ENCODE data around the gene COQ8A. TPM values are rescaled to one million over a fixed set of nuclear protein-coding genes. Genes with fewer than 3 reads are reported as not detected.
A peak's percentile ranks its signal among the peaks of the same experiment; 100 is the strongest.
"Not testable (repeated sequence)": the region's sequence is repeated elsewhere in the genome, so short reads cannot be mapped to it uniquely, and the experiment has no call there.

Gene COQ8A
- total RNA-seq, 2 experiments from 2014 or later = 19.8 to 22.2 TPM

GRCh38 chr1:226903819-226904716, 36.0 kb upstream of the COQ8A start:
- H3K27ac Mint-ChIP-seq = no peak overlapping the region
- POLR2A ChIA-PET = no interaction called here
- no peak overlapping the region for H3K4me3 Mint-ChIP-seq

GRCh38 chr1:226904772-226905171, 35.3 kb upstream of the COQ8A start:
- H3K27me3 Mint-ChIP-seq = no peaks in the 10 kb centered on the region
- DNase-seq = no peak
- POLR2A ChIA-PET = no interaction called here
- CTCF ChIA-PET = no interaction called here
- H3K4me3 Mint-ChIP-seq = no peak overlapping the region
- H3K27ac Mint-ChIP-seq = no peak overlapping the region
- H3K36me3 Mint-ChIP-seq = no peaks in the 10 kb centered on the region
- H3K4me1 Mint-ChIP-seq (ENCODE audit: low read depth) = no peaks in the 10 kb centered on the region
- no peaks in the 10 kb centered on the region for H3K9me3 Mint-ChIP-seq
- intact Hi-C loops (cut with micrococcal nuclease) = no loop called here

More at GRCh38 chr1:226903819-226904716, 36.0 kb upstream of the COQ8A start:
- Mint-ChIP-seq H3K9me3 (no peaks in the 10 kb centered on the region), H3K27me3 (no peaks in the 10 kb centered on the region), H3K36me3 (no peaks in the 10 kb centered on the region), H3K4me1 (ENCODE audit: low read depth) (no peaks in the 10 kb centered on the region)
- intact Hi-C loops (cut with micrococcal nuclease) = no loop called here
- DNase-seq = no peak
- CTCF ChIA-PET = no interaction called here

- no peaks in the 10 kb centered on the region for H3K9me3 Mint-ChIP-seq
- DNase-seq = no peak
- CTCF ChIA-PET = no interaction called here
- no peak overlapping the region for H3K27ac Mint-ChIP-seq
- intact Hi-C loops (cut with micrococcal nuclease) = no loop called here
- POLR2A ChIA-PET = interaction anchor here (1.1 kb wide), 1 partner anchor 30 kb away, joined by 3 read pairs; no protein-coding TSS in a partner anchor
- H3K27me3 Mint-ChIP-seq = no peaks in the 10 kb centered on the region
- no peaks in the 10 kb centered on the region for H3K4me1 Mint-ChIP-seq (ENCODE audit: low read depth)
- H3K4me3 Mint-ChIP-seq = no peak overlapping the region
- no peaks in the 10 kb centered on the region for H3K36me3 Mint-ChIP-seq
Observed at GRCh38 chr1:226908419-226908818, 31.7 kb upstream of the COQ8A start.

DNA sequence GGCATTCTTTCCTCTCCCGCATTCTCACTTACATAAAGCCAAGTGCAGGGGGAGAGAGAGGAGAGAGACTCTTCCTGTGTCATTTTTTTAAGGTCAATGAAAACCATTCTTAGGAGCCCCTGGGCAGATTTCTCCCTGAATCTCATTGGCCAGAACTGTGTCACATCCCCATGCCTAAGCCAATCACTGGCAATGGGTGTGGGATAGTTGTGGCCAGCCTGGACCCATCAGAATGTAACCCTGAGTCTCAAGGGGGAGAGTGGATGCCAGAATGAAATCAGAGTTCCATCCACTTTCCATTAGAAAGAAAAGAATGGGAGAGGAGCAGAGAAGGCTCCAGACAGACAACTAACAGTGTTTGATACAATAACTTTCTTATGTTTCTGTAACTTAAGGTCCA, 31.2 kb upstream of the COQ8A start:
- ChIA-PET CTCF (no interaction called here), POLR2A (no interaction called here)
- H3K27me3 Mint-ChIP-seq = no peaks in the 10 kb centered on the region
- intact Hi-C loops (cut with micrococcal nuclease) = no loop called here
- no peaks in the 10 kb centered on the region for H3K4me1 Mint-ChIP-seq (ENCODE audit: low read depth)
- no peak for DNase-seq
- H3K36me3 Mint-ChIP-seq = no peaks in the 10 kb centered on the region
- H3K9me3 Mint-ChIP-seq = no peaks in the 10 kb centered on the region
- H3K4me3 Mint-ChIP-seq = no peak overlapping the region
- H3K27ac Mint-ChIP-seq = no peak overlapping the region

GRCh38 chr1:226912587-226913176, 27.4 kb upstream of the COQ8A start:
- ChIA-PET POLR2A (no interaction called here), CTCF (interaction anchor here (0.6 to 1.8 kb wide), 10 partner anchors 12 to 535 kb away, joined by 3 to 5 read pairs (median 3); partner anchors contain the start of gene COQ8A)
- H3K36me3 Mint-ChIP-seq = no peaks in the 10 kb centered on the region
- no peaks in the 10 kb centered on the region for H3K4me1 Mint-ChIP-seq (ENCODE audit: low read depth)
- no peaks in the 10 kb centered on the region for H3K9me3 Mint-ChIP-seq
- no peak overlapping the region for H3K27ac Mint-ChIP-seq
- no peak overlapping the region for H3K4me3 Mint-ChIP-seq
- intact Hi-C loops (cut with micrococcal nuclease) = no loop called here
- H3K27me3 Mint-ChIP-seq = no peaks in the 10 kb centered on the region
- peak; percentile 66 for DNase-seq

GRCh38 chr1:226915672-226915995, 24.5 kb upstream of the COQ8A start:
- DNase-seq = no peak
- Mint-ChIP-seq H3K4me3 (no peak overlapping the region), H3K4me1 (ENCODE audit: low read depth) (no peaks in the 10 kb centered on the region), H3K27me3 (no peaks in the 10 kb centered on the region), H3K36me3 (no peaks in the 10 kb centered on the region), H3K27ac (no peak overlapping the region), H3K9me3 (no peaks in the 10 kb centered on the region)
- ChIA-PET CTCF (interaction anchor here (1.5 kb wide), 1 partner anchor 289 kb away, joined by 3 read pairs; no protein-coding TSS in a partner anchor), POLR2A (no interaction called here)
- intact Hi-C loops (cut with micrococcal nuclease) = no loop called here

- intact Hi-C loops (cut with micrococcal nuclease) = no loop called here
- ChIA-PET CTCF (interaction anchor here (1.5 kb wide), 1 partner anchor 290 kb away, joined by 3 read pairs; no protein-coding TSS in a partner anchor), POLR2A (no interaction called here)
- Mint-ChIP-seq H3K27ac (no peak overlapping the region), H3K9me3 (no peaks in the 10 kb centered on the region), H3K4me1 (ENCODE audit: low read depth) (no peaks in the 10 kb centered on the region), H3K27me3 (no peaks in the 10 kb centered on the region), H3K36me3 (no peaks in the 10 kb centered on the region), H3K4me3 (no peak overlapping the region)
- no peak for DNase-seq
Observed at GRCh38 chr1:226916497-226916896, 23.6 kb upstream of the COQ8A start.

- Mint-ChIP-seq H3K36me3 (no peaks in the 10 kb centered on the region), H3K27ac (no peak overlapping the region), H3K27me3 (no peaks in the 10 kb centered on the region), H3K4me1 (ENCODE audit: low read depth) (no peaks in the 10 kb centered on the region), H3K9me3 (no peaks in the 10 kb centered on the region), H3K4me3 (no peak overlapping the region)
- intact Hi-C loops (cut with micrococcal nuclease) = no loop called here
- DNase-seq = no peak
- ChIA-PET CTCF (no interaction called here), POLR2A (interaction anchor here (0.7 kb wide), 1 partner anchor 19 kb away, joined by 5 read pairs; no protein-coding TSS in a partner anchor)
Observed at GRCh38 chr1:226919587-226919986, 20.5 kb upstream of the COQ8A start.

DNA sequence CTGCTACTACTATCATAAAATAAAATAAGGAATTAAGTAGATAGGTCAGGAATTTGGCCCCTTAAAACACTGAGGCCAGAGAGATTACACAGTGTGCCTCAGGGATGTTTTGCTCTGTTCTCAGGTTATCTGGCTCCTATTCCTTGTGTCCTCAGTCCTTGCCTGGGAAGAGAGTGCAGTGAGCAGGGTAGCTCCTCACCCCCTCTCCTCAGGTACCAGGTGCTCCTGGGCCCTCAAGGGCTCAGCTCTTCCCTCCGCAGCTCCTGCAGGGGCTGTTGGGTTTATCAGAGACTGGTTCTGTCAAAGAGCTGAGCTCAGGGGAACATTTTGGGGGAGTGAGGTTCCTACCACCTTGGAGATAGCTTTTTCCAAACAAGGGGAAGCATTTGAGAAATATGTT, 20.1 kb upstream of the COQ8A start:
- H3K36me3 Mint-ChIP-seq = no peaks in the 10 kb centered on the region
- ChIA-PET POLR2A (no interaction called here), CTCF (no interaction called here)
- no peak overlapping the region for H3K27ac Mint-ChIP-seq
- intact Hi-C loops (cut with micrococcal nuclease) = no loop called here
- DNase-seq = no peak
- H3K4me1 Mint-ChIP-seq (ENCODE audit: low read depth) = no peaks in the 10 kb centered on the region
- H3K27me3 Mint-ChIP-seq = no peaks in the 10 kb centered on the region
- no peaks in the 10 kb centered on the region for H3K9me3 Mint-ChIP-seq
- H3K4me3 Mint-ChIP-seq = no peak overlapping the region

GRCh38 chr1:226920446-226920894, 19.6 kb upstream of the COQ8A start:
- no peak for DNase-seq
- Mint-ChIP-seq H3K36me3 (no peaks in the 10 kb centered on the region), H3K27ac (no peak overlapping the region), H3K9me3 (no peaks in the 10 kb centered on the region), H3K4me1 (ENCODE audit: low read depth) (no peaks in the 10 kb centered on the region), H3K27me3 (no peaks in the 10 kb centered on the region), H3K4me3 (no peak overlapping the region)
- CTCF ChIA-PET = no interaction called here
- intact Hi-C loops (cut with micrococcal nuclease) = no loop called here
- POLR2A ChIA-PET = no interaction called here

DNA sequence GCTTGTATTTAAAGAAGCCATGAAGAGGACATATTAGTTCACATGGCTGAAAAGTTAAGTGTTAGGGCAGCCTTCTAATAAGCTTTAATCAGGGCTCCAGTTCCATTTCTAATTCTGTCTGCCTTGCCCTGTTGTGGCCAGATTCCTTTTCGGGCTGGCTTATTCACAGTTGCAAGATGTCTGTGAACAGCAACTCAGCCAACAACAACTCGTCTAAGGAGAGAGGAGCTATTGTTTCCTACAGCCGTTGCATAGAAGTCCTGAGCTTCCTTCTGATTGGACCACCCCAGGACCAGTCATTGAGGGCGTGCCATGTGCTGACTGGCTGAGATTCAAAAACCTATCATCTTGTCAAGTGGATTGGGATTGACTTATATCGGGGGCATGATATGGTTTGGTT, 18.6 kb upstream of the COQ8A start:
- ChIA-PET POLR2A (no interaction called here), CTCF (no interaction called here)
- no peak for DNase-seq
- no peaks in the 10 kb centered on the region for H3K4me1 Mint-ChIP-seq (ENCODE audit: low read depth)
- H3K36me3 Mint-ChIP-seq = no peaks in the 10 kb centered on the region
- intact Hi-C loops (cut with micrococcal nuclease) = no loop called here
- H3K4me3 Mint-ChIP-seq = no peak overlapping the region
- H3K27me3 Mint-ChIP-seq = no peaks in the 10 kb centered on the region
- no peaks in the 10 kb centered on the region for H3K9me3 Mint-ChIP-seq
- no peak overlapping the region for H3K27ac Mint-ChIP-seq

DNA sequence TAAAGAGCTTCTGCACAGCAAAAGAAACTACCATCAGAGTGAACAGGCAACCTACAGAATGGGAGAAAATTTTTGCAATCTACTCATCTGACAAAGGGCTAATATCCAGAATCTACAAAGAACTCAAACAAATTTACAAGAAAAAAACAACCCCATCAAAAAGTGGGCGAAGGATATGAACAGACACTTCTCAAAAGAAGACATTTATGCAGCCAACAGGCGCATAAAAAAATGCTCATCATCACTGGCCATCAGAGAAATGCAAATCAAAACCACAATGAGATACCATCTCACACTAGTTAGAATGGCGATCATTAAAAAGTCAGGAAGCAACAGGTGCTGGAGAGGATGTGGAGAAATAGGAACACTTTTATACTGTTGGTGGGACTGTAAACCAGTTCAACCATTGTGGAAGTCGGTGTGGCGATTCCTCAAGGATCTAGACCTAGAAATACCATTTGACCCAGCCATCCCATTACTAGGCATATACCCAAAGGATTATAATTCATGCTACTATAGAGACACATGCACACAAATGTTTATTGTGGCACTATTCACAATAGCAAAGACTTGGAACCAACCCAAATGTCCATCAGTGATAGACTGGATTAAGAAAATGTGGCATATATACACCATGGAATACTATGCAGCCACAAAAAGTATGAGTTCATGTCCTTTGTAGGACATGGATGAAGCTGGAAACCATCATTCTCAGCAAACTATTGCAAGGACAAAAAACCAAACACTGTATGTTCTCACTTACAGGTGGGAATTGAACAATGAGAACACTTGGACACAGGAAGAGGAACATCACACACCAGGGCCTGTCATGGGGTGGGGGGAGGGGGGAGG, 10.6 kb upstream of the COQ8A start:
- H3K27ac Mint-ChIP-seq; H3K9me3 Mint-ChIP-seq; H3K36me3 Mint-ChIP-seq; H3K27me3 Mint-ChIP-seq; CTCF ChIA-PET; DNase-seq; H3K4me1 Mint-ChIP-seq (ENCODE audit: low read depth); H3K4me3 Mint-ChIP-seq; POLR2A ChIA-PET: not testable (repeated sequence)
- intact Hi-C loops (cut with micrococcal nuclease) = loop anchor here (10.0 kb wide), 1 partner anchor 195 kb away; the partner anchor contains the start of gene ITPKB
